HuH-7 (cell line): ENCODE results near the gene RPL39.
"Not testable (repeated sequence)": the region's sequence is repeated elsewhere in the genome, so short reads cannot be mapped to it uniquely, and the experiment has no call there.

Experiments used
- DNase-seq: peaks from one replicate; pipeline ENCODE4 v3.0.0; 2011; ENCODE audit warnings: low spot score

RPL39 gene

DNA sequence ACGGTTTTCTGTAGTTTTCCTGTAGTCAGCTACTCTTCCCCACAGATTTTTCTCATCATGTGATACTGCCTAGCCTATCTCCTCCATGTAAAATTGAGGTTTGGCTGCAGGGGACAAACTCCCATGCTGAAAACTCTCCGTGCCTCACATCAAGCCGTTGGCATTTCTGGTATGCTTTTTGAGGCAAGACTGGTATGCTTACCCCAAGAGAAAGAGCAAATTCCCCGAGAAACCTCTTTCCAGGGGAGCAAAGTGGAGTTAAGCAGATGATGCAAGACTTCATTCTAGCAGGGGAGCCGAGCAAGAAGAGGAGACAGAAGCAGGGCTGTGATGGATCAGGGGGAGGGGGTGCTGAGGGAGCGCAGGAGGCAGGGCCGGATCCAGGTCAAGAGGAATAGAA, 28.2 kb downstream of the RPL39 start:
- no peak for DNase-seq

DNA sequence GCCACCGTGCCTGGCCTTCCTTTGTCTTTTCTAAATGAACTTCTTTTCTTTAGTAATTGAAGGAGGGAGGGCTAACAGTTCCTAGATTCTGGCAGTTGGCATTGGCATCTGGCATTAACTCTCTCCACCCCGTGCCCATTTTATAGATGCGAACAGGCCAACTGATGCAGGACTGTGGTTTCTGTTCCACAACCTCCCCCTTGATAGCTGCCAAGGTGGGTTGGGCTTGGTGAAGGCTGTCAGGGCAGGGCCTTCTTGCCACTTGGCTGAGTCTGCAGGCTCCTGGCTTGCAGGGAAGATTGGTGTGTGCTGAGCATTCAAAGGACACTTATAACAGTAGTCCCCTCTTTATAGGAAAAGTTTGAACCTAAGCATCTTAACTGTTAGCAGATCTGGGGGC, 28.7 kb downstream of the RPL39 start:
- no peak for DNase-seq

DNA sequence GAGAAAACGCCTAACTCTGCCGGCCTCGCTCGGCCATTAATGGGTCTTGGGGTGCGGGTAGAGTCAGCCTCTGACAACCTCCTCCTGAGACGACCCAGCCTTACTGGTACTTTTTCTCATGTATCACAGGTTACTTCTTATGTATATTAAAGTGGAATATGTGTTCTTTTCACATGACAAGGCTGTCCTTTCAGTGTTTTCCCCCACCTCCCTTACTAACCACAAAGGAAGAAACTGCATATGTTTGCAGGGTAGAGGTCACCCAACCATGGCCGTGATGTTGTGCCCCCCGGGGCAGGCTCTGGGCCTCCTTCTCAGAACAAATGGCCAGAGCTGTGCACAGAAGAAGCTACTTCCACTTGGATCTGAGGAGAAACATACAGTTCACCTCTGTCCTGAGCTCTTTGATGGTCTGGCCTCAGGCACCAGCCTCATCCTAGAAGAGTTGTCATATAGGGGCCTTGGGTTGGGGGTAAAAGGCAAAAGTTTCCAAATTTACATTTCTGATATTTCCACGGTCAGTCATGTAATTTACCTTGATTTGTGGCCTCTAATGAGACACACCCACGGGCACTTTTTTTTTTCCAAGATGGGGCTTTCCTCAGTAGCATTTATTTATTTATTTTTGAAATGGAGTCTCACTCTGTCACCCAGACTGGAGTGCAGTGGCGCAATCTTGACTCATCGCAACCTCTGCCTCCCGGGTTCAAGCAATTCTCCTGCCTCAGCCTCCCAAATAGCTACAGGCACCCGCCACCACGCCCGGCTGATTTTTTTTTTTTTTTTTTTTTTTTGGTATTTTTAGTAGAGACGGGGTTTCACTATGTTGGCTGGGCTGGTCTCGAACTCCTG, 31.2 kb downstream of the RPL39 start:
- no peak for DNase-seq

DNA sequence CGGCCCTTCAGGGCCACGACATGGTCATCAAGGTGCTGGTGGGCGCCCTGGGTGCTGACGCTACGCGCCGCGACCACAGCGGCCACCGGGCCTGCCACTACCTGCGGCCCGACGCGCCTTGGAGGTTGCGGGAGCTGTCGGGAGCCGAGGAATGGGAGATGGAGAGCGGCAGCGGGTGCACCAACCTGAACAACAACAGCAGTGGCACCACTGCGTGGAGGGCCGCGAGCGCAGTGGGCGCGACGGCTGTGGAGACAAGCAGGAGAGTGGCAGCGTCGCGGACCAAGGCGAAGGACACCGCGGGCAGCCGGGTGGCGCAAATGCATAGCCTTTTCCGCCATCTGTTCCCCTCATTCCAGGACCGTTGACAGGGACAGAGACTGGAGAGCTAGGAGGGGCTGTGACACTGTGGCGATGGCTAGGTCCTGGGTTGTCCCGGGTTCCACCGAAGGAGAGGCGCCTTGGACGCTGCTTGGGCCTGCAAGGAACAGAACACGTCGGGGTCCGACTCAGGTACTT, 32.1 kb downstream of the RPL39 start:
- DNase-seq = no peak

DNA sequence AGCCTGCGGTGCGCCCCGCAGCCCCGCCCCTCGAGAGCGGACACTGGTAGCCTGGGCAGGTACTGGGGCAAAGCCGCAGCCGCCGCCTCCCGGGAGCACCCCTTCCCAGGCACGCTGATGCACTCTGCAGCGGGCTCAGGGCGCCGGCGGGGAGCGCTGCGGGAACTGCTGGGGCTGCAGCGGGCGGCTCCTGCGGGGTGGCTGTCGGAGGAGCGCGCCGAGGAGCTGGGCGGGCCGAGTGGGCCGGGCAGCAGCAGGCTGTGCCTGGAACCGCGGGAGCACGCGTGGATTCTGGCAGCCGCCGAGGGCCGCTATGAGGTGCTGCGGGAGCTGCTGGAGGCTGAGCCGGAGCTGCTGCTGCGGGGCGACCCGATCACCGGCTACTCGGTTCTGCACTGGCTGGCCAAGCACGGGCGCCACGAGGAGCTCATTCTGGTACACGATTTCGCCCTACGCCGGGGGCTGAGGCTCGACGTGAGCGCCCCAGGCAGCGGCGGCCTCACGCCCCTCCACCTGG, 32.6 kb downstream of the RPL39 start:
- peak; percentile 31 for DNase-seq

DNA sequence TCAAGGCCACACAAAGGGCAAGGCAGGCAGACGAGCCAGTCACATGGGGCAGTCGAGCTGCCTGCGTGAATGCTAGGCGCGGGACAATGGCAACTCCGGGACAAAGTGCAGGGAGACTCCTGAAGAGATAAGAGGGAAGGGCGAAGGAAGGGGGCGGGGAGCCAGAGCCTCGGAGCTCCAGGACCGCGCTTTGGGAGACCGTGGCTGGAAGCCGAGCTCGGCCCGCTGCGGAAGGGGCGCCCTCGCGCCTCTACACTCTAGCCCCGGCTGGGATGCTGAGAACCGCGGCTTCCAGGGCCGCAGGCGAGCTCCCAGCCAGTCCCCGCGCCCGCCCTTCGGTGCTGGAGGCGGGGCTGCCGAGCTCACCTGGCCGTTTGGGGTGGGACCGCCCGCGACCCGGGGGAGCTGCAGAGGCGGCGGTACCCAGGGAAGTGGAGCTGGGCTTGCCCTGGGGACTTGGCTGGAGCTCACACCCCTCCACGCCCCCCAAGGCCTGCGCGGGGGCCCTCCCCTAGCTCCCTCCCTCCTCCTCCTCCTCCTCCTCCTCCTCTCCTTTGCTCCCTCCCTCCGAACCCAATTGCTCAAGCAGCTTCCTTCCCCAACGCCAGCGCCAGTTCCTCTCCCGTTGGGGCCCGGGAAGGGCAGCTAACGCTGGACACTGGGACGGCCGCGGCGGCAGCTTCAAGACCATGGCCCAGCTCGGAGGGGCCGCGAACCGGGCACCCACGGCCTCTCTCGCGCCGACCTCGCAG, 33.3 kb downstream of the RPL39 start, which contains the start of gene SOWAHD:
Gene SOWAHD, plus strand, starts transcription at position 610 of the 752 bp plus-strand sequence. Its CDS starts 80 bp downstream, at position 690.
- peak; percentile 60 for DNase-seq

DNA sequence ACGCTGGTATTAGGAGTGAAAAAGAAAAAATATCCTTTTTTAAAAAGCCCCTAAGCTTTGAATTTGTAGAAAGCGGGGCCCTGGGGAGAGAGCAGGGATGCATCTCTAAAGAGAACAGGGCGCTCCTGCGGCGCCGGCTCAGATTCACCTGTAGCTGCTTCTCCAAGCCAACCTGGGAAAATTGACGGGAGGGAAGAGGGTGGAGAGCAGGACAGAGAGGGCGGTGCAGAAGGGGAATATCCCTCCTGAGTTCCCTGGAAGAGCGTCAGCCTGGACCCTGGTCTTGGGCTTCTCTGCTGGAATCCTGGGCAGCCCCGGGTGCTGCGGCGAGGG, 33.8 kb downstream of the RPL39 start:
- no peak for DNase-seq

DNA sequence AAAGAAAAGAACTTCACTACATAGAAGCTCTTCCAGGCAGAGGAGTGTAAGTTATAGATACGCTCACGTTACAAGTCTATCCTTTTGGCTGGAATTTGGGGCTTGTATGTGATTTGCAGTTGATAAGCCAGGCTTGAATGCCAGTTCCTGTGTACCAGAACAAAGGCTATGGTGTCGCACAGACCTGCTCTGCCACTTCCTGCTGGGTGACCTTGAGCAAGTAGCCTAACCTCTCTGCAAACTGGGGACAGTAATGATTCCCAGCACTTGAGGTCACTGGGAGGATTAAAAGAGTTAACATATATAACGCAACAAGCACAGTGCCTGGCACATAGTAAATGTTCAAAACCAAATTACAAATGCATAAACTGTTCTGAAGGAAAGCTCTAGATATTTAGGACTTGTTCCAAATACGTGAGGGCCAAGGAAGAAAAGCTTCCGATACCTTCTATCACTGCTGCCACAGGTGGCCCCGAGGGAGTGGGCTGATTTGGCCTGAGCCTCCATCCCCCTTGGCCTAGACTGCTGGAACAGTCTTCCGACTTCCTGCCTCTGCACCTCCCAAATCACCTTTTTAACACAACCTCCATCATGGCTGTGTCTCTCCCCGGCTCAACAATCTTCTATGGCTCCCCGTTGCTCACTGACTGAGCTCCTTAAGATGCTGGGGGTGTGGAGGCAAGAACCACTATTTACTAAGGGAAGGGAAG, 34.3 kb downstream of the RPL39 start:
- no peak for DNase-seq

DNA sequence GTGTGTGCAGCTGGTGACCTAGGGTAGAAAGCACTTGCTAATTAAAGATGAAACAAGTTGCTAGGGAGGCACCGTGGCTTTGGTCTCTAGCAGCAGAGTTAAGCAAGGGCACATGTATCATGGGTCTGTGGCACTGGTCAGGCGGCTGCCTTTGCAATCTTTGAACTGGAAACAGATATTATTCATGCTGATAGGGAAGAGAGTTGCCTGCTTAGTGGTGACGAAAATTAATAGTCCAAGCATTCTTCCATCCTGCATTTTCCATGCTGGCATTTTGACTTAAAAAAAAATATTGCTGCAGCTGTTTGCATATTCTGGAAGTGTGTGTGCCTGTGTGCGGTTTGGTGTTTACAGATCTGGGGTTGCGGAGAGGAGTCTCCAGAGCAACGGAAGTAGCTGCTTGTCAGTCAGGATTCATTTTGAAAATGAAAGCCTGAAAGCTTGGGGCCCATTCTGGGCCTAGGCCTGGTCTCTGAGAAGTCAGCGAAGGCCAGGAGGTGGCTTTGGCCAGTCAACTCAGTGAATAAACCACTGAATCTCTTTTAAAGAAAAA, 35.4 kb downstream of the RPL39 start:
- DNase-seq = no peak

DNA sequence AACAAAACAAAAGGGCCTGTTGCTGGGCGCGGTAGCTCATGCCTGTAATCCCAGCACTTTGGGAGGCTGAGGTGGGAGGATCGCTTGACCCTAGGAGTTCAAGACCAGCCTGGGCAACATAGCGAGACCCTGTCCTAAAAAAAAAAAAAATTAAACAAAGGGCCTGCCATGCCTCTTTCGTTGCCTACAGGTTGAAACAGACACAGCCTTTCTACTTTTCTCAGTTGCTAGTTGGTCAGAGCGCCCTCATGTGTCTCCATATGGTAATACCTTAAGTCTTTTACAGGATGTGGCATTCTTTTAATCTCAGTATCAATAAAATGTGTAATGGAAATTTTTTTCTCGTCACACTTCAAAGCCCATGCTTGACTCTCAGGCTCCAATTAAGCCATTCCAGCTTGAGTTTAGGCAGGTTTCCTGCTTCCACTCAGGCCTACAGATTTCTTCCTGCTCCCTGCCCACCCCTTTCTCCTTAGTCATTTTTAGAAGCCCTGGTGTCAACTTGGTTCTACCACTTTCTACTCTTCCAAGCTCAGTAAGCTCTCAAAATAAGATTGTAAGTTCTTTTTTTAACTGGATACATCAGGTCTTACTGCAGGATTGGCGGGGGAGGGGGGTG, 37.7 kb downstream of the RPL39 start:
- DNase-seq = peak; percentile 40

DNA sequence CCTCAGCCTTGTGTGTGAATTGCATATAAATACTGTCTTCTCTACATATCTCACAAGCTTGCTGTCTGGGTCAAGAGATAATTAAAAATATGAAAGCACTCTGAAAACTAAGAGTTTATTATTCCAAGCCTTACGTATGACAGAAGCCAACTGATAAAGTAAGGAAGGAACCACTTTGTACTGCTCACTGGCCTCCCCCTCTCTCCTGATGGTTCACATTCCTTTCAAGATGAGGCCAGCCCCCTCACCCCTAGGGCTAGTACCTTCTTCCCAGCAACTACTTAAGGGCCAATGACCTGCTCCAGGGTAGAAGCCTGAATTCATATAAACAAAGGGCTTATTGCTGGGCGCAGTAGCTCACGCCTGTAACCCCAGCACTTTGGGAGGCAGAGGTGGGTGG, 38.4 kb downstream of the RPL39 start:
- no peak for DNase-seq

DNA sequence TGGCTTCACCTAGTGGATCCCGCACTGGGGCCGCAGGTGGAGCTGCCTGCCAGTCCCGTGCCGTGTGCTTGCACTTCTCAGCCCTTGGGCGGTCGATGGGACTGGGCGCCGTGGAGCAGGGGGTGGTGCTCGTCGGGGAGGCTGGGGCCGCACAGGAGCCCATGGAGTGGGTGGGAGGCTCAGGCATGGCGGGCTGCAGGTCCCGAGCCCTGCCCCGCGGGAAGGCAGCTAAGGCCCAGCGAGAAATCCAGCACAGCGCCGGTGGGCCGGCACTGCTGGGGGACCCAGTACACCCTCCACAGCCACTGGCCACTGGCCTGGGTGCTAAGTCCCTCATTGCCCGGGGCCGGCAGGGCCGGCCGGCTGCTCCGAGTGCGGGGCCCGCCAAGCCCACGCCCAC, 40.7 kb downstream of the RPL39 start:
- DNase-seq = not testable (repeated sequence)

DNA sequence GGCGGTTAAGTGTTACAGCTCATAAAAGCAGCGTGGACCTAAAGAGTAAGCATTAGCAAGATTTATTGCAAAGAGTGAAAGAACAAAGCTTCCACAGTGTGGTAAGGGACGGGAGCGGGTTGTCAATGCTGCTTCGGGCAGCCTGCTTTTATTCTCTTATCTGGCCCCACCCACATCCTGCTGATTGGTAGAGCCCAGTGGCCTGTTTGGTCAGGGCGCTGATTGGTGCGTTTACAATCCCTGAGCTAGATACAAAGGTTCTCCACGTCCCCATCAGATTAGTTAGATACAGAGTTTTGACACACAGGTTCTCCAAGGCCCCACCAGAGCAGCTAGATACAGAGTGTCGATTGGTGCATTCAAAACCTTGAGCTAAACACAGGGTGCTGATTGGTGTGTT, 41.3 kb downstream of the RPL39 start:
- DNase-seq = not testable (repeated sequence)

DNA sequence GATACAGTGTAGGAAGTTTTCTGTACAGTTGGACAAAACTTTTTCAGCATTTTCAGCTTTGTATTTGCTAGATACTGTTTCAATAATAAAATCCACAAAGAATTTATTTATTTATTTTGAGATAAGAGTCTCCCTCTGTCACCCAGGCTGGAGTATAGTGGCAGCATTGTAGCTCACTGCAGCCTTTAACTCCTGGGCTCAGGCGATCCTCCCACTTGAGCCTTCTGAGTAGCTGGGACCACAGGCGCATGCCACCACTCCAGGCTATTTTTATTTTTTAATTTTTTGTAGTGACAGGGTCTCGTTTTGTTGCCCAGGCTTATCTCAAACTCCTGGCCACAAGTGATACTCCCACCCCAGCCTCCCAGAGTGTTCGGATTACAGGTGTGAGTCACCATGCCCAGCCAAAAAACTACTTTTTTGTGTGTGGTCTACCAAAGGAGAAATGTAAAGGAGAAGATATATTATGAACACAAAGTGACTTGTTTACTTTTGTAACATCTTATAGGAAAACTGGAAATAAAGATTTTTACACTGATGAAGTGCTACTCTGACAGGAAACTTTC, 46.1 kb downstream of the RPL39 start:
- DNase-seq = no peak

DNA sequence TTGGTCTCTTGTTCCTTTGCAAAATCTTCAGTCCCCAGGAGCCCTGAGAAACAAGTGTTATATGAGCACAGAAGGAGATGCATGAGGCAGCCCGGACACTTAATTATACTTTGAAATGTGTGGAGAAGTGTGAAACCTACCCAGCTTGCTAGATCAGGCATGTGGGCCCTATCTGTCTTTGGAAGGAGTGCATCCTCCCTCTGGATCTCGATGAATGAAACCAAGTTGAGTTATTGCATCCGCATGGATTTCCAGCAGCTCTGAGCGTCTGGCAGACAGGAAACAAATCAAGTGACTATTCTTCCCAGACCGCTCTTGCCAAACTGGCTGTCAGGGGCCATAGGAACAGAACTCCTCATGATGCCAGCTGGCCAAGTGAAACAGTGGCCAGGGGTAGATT, 52.7 kb downstream of the RPL39 start:
- no peak for DNase-seq
